Kidney epithelial cell (primary cell): Measurements from ENCODE around the gene ARFIP1. TPM values are rescaled to one million over a fixed set of nuclear protein-coding genes. Genes with fewer than 3 reads are reported as not detected.

Experiments
- DNase-seq: peaks from one replicate; pipeline ENCODE4 v3.0.0-alpha.2; 2010; ENCODE audit warnings: low read depth
- H3K27me3 ChIP-seq: 2 replicates; pipeline ENCODE4 v1.6.0; 2011; ENCODE audit warnings: low read length; ENCODE audit not compliant: control insufficient read depth, insufficient read depth
- H3K36me3 ChIP-seq: 2 replicates; pipeline ENCODE4 v1.5.1; 2011; ENCODE audit warnings: low read length; ENCODE audit not compliant: control insufficient read depth, insufficient read depth
- H3K4me3 ChIP-seq: 2 replicates; pipeline ENCODE4 v1.5.1; 2011; ENCODE audit warnings: low read depth, mild to moderate bottlenecking, control low read depth, low read length
- total RNA-seq: library from RNA; depleted of rRNA; stranded (reverse); fragments of >200 nt; gene quantifications from 2 replicates; pipeline ENCODE4 v1.2.3, GENCODE V29; 2015
- TF ChIP-seq, protein P1 (sequence below): IDR thresholded peaks from 2 replicates; pipeline ENCODE4 v1.5.1; 2011; ENCODE audit warnings: mild to moderate bottlenecking, moderate library complexity, low read length, control low read depth, inconsistent platforms; ENCODE audit not compliant: insufficient read depth, poor library complexity, severe bottlenecking

The ARFIP1 gene
- total RNA-seq, 1 donor from 2014 or later = 34.2 TPM

DNA sequence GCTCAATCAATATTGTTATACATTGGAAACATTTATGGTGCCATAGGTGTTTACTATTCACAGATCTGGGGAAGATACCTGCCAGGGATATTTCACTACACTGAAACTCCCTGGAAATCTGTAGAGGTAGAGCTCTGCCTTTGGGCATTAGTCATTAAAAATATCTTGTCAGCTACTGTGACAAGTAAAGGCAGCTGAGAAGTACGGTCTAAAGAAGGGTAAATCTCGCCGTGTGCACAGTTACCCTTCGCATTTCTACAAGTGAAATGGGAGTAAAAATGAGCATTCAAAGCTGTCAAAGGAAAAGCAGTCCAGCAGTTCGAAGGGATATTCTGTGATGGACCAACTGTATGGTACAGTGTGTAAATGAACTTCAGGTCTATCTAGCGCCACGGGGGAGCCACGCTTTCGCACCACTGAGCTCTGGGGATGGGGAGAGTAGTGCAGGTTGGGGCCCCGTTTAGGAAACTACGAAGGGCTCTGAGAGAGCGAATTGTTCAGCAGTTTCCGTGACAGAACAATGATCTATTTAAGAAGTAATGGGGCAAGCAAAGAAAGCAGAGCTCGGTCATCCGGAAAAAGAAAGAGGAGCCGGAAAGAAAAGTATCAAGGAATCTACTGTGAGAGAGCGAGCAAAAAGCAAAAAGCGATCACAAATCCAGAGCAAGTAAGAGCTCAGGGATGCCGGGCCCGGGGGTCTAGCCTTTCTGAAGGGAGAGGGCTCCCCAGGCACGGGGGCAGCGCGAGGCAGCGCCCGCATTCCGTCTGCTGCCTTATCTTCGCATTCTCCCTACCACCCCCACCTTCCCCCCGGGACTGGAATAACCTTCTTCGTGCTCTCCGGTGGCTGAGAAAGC, 870 bp upstream of the ARFIP1 start:
- TF ChIP-seq, protein P1, sequence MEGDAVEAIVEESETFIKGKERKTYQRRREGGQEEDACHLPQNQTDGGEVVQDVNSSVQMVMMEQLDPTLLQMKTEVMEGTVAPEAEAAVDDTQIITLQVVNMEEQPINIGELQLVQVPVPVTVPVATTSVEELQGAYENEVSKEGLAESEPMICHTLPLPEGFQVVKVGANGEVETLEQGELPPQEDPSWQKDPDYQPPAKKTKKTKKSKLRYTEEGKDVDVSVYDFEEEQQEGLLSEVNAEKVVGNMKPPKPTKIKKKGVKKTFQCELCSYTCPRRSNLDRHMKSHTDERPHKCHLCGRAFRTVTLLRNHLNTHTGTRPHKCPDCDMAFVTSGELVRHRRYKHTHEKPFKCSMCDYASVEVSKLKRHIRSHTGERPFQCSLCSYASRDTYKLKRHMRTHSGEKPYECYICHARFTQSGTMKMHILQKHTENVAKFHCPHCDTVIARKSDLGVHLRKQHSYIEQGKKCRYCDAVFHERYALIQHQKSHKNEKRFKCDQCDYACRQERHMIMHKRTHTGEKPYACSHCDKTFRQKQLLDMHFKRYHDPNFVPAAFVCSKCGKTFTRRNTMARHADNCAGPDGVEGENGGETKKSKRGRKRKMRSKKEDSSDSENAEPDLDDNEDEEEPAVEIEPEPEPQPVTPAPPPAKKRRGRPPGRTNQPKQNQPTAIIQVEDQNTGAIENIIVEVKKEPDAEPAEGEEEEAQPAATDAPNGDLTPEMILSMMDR = no peak
- Histone ChIP-seq H3K36me3 (no peaks in the 10 kb centered on the region), H3K4me3 (peak overlapping the region; percentile 77), H3K27me3 (no peaks in the 10 kb centered on the region)
- DNase-seq = no peak

DNA sequence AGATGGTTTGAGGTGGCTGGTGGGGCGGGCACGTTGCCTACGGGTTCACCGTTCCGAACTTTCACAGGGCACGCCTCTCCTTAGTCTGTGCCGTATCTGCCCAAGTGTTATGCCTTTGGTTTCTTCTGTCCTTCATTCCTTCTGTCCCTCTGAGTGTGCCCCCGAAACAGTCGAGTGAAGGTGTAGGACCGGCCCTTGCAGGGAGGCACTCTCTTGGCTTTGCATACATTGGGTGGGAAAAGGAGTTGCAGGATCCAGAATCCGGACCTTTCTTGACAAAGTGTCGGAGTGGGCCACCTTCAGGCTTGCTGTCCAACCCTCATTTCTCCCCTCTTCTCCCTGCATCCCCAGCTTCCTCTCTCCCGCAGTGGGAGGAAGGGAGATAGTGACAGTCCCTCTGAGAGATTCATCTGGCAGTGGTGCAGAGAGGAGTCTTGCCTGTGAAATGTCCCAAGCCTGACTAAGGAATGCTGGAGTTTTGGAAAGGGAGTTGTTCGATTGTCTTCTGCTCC, 569 bp downstream of the ARFIP1 start:
- peak overlapping the region; percentile 77 for H3K4me3 ChIP-seq
- DNase-seq = no peak
- no peaks in the 10 kb centered on the region for H3K36me3 ChIP-seq
- TF ChIP-seq, protein P1 = no peak
- H3K27me3 ChIP-seq = no peaks in the 10 kb centered on the region

DNA sequence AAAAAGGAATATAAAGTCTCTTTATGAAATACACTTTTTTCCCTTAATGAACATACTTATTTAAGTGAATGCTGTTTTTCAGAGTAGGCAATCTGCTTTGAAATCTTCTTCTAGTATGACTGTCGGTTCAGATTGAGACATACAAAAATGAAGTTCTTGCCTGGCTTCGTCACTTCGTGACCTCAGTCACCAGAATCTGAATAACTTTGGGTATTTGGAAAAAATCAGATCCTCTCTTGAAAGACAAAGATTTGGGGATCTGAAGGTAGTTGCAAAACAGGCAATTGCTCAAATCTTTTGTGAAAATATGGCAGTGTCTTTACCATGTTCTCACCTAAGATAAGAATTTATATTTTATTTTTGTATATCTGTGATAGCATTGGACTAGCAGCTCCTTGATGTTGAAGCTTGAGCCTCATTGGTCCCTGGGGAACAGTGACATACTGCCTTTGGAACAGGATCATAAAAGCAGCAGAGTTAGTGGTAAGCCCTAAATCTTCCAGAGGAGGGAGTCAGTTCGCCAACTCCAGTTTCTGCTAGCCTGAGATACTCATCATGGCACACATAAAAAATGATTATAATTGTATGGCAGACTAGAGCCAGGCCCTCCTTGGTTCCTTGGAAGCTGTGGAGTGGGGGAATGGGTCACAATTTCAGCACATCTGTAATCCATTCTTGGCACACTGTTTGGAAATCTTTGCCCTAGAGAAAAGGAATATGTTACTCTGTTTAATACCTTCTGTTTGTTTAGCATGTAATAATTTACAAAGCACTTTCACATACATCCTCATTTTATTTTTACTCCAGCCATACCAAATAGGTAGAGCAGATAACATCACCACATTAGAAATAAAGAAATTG, 5.0 kb downstream of the ARFIP1 start:
- no peaks in the 10 kb centered on the region for H3K36me3 ChIP-seq
- DNase-seq = no peak
- H3K27me3 ChIP-seq = no peaks in the 10 kb centered on the region
- TF ChIP-seq, protein P1 = no peak
- H3K4me3 ChIP-seq = no peak overlapping the region

DNA sequence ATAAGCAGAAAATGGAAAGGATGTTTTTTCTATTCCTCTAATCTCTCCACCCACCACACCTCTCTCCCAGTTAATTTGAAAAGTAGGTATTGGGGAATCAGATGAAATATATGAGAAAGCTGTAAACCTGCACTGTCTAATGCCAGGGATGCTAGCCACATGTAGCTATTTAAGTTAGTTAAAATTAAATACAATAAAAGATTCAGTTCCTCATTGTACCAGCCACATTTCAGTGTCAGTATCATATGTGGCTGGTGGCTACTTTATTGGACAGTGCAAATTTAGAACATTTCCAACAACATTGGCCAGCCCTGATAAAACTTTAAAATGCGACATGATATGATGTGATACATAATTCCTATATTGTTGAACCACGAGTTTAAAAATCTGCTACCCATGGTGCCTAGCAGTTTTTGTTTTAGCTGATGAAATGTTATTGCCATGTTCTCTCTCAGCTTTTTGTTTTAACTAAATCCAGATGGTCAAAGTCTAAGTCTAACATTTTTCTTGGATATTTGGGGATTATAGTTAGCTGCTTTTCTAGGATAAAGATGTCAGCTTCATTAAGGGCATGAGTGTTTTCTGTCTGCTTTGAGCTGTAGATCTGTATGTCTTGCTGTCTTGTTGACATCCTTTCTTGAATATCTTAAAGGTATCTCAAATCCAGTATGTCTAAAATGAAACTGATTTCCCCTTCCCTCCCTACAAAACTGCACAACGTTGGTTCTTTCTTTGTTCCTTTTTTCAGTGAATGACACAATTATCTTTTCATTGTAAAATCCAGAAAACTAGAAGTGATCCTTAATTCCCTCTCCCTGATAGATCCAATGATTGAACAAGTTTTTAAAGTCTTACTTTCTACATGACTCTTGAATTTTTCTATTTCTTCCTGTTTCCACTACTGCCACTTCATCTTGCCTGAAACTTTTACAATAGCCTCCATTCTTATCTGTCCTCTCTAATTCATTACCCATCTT, 6.2 kb downstream of the ARFIP1 start:
- TF ChIP-seq, protein P1 = no peak
- Histone ChIP-seq H3K4me3 (no peak overlapping the region), H3K27me3 (no peaks in the 10 kb centered on the region), H3K36me3 (no peaks in the 10 kb centered on the region)
- no peak for DNase-seq

DNA sequence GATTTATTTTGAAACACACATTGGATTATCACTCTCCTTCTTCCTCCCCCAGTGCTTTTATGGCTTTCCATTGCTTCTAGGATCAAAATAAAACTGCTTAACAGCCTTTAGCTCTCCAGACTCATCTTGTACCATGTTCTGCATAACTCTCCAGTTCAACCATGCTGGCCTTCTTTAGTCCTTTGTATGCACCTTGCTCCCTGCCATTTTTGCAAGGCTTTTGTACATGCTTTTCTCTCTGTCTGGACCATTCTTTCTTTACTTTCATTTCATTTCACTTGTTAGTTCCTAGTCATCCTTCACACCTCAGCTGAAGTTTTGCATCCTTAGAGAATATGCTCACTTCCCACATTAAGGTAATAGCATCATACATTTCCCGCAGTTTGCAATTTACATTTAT, 6.9 kb downstream of the ARFIP1 start:
- TF ChIP-seq, protein P1 = no peak
- DNase-seq = no peak
- H3K36me3 ChIP-seq = no peaks in the 10 kb centered on the region
- H3K27me3 ChIP-seq = no peaks in the 10 kb centered on the region
- no peak overlapping the region for H3K4me3 ChIP-seq
